Naive thymus-derived CD4-positive, alpha-beta T cell (primary cell): ENCODE measurements around the gene RGS6. TPM values are rescaled to one million over a fixed set of nuclear protein-coding genes. Genes with fewer than 3 reads are reported as not detected.

Experiments used
- ATAC-seq: fragments of 150-1000 bp; cut with Tn5 transposase; 2 replicates; pipeline ENCODE4 v1.10.0; 2021; ENCODE audit warnings: mild to moderate bottlenecking, moderate library complexity
- CTCF ChIA-PET: fragments of 350-600 bp; sonication (Branson Sonifier 250); formaldehyde crosslinking; loops from one replicate; lab custom pipeline; 2021; ENCODE audit warnings: antibody characterized with exemption; lab: Charles Lee
- POLR2A ChIA-PET: fragments of 350-600 bp; sonication (Branson Sonifier 250); formaldehyde crosslinking; loops from one replicate; lab custom pipeline; 2021; ENCODE audit warnings: antibody characterized with exemption, inconsistent platforms; lab: Charles Lee
- DNase-seq, 9 donors: peaks; one replicate each; pipeline versions ENCODE4 v3.0.0 to v3.0.0-alpha.2; 2020 to 2022; ENCODE audit warnings: mixed read lengths in 1 of 9
- H3K27ac ChIP-seq: one replicate; pipeline ENCODE4 v1.7.0; 2013; ENCODE audit warnings: mild to moderate bottlenecking, low read depth, low read length, moderate library complexity
- H3K27me3 ChIP-seq, 2 donors: one replicate each; pipeline ENCODE4 v1.7.0; 2013; ENCODE audit warnings: low read length in 2 of 2, mild to moderate bottlenecking in 2 of 2, moderate library complexity in 2 of 2; ENCODE audit not compliant: control insufficient read depth in 2 of 2, insufficient read depth in 2 of 2
- H3K36me3 ChIP-seq, 3 experiments: 1 replicate in 2 of 3; 2 replicates in 1 of 3; pipeline ENCODE4 v1.7.0; 2013; ENCODE audit warnings: low read length in 3 of 3, mild to moderate bottlenecking in 3 of 3, moderate library complexity in 1 of 3; ENCODE audit not compliant: insufficient read depth in 3 of 3, control insufficient read depth in 2 of 3
- H3K4me1 ChIP-seq, 2 donors: one replicate each; pipeline ENCODE4 v1.7.0; 2013; ENCODE audit warnings: low read length in 2 of 2, mild to moderate bottlenecking in 2 of 2, moderate library complexity in 1 of 2; ENCODE audit not compliant: control insufficient read depth in 2 of 2, insufficient read depth in 2 of 2
- H3K4me3 ChIP-seq: 2 replicates; pipeline ENCODE4 v1.7.0; 2013; ENCODE audit warnings: mild to moderate bottlenecking, low read length
- H3K9me3 ChIP-seq, 3 experiments: 1 replicate in 2 of 3; 2 replicates in 1 of 3; pipeline ENCODE4 v1.7.0; 2013; ENCODE audit warnings: low read length in 3 of 3; ENCODE audit not compliant: control insufficient read depth in 2 of 3
- H3K27ac Mint-ChIP-seq, 9 donors: one replicate each; pipeline ENCODE4 v1.8.0; 2020 to 2022; ENCODE audit warnings: mixed read lengths in 9 of 9, mild to moderate bottlenecking in 8 of 9, moderate library complexity in 5 of 9, inconsistent platforms in 2 of 9
- H3K27me3 Mint-ChIP-seq, 5 donors: one replicate each; pipeline ENCODE4 v1.8.0; 2021 to 2022; ENCODE audit warnings: mixed read lengths in 5 of 5, mild to moderate bottlenecking in 1 of 5
- H3K36me3 Mint-ChIP-seq, 5 donors: one replicate each; pipeline ENCODE4 v1.8.0; 2020 to 2022; ENCODE audit warnings: mixed read lengths in 5 of 5, mild to moderate bottlenecking in 3 of 5, inconsistent platforms in 1 of 5
- H3K4me1 Mint-ChIP-seq, 7 donors: one replicate each; pipeline ENCODE4 v1.8.0; 2020 to 2022; ENCODE audit warnings: mixed read lengths in 7 of 7, mild to moderate bottlenecking in 3 of 7, inconsistent platforms in 1 of 7
- H3K4me3 Mint-ChIP-seq, 10 donors: one replicate each; pipeline ENCODE4 v1.8.0; 2020 to 2022; ENCODE audit warnings: mild to moderate bottlenecking in 10 of 10, mixed read lengths in 10 of 10, moderate library complexity in 6 of 10, inconsistent platforms in 2 of 10
- H3K9me3 Mint-ChIP-seq, 11 donors: one replicate each; pipeline ENCODE4 v1.8.0; 2020 to 2022; ENCODE audit warnings: mixed read lengths in 11 of 11, mild to moderate bottlenecking in 4 of 11, inconsistent platforms in 1 of 11, moderate library complexity in 1 of 11
- intact Hi-C, 2 donors: fragments of 100-400 bp; cut with micrococcal nuclease; formaldehyde crosslinking; loops; one replicate each; pipeline ENCODE4 v1.15.1; 2023
- polyA plus RNA-seq, 2 donors: library from polyadenylated mRNA; unstranded; fragments of 300-500 nt; fragmentation: Illumina TruSeq; gene quantifications; one replicate each; pipeline ENCODE4 v1.2.3, GENCODE V29; 2021
- total RNA-seq, 6 experiments: library from RNA in 5 of 6; stranded (reverse) in 5 of 6; gene quantifications; 1 replicate in 5 of 6; 2 replicates in 1 of 6; pipeline ENCODE4 v1.2.3 and lab custom pipeline; 2021 to 2026

RGS6 gene
- total and polyA plus RNA-seq, 7 experiments from 2014 or later, result 0.29 to 0.97 TPM; not detected in 5

- intact Hi-C loops, result no loop called here
- Mint-ChIP-seq H3K9me3 (peaks cover 0 to 4% (median 0%) of the 10 kb centered on the region in 11 donors), H3K36me3 (no peaks in the 10 kb centered on the region), H3K27me3 (peaks cover 1 to 33% (median 18%) of the 10 kb centered on the region in 5 donors), H3K4me1 (peaks cover 0 to 2% (median 0%) of the 10 kb centered on the region in 7 donors), H3K4me3 (no peak overlapping the region), H3K27ac (no peak overlapping the region)
- H3K9me3 ChIP-seq, result no peaks in the 10 kb centered on the region
- POLR2A ChIA-PET, result no interaction called here
- CTCF ChIA-PET, result interaction anchor here (0.7 kb wide), 1 partner anchor 12 kb away, joined by 3 read pairs; no protein-coding TSS in a partner anchor
- no peaks in the 10 kb centered on the region for H3K36me3 ChIP-seq
- H3K27me3 ChIP-seq, result no peaks in the 10 kb centered on the region
- no peak for DNase-seq
- H3K4me1 ChIP-seq, result no peaks in the 10 kb centered on the region
- H3K4me3 ChIP-seq, result no peak overlapping the region
- no peak overlapping the region for H3K27ac ChIP-seq
- ATAC-seq, result no peak
Measured at GRCh38 chr14:71959055-71959454, 26.8 kb downstream of the RGS6 start.

DNA sequence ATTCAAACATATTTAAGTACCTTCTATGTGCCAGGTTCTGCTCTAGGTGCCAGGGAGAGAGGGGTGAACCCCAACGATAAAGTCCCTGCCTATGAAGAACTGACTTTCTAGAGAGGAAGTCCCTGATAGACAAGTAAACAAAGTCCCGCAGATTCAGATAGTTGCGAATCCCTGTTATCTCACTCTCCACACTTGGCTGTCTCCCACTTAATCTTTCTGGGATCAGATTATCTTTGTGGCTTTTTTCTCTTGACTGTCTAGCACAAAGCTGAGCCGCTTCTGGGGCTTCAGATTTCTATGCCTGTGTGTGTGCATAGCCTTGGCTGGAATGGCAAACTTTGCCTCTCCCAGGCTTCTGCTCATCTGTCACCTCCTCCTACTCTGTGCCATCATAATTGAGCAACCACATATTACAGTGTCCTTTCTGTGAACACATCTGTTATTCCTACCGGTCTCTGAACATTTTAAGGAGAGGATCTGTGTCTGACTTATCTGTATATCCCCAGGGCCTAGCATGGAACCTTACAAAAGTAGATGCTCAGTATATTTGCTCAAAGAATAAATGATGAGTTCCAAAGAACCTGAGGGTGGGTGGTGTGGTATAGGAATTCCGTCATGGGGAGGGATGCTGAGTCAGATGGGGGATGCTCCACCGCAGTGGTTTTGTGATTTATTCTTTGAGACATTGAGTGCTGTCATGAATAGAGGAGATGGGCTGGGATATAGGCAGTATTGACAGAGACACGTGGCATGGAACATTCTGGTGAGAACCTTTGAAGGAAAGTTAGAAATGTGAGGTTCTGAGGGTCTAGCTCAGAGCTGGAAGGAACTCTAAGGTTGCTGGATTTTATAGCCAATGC is 28.5 kb downstream of the RGS6 start:
- no peak overlapping the region for H3K27ac ChIP-seq
- H3K4me3 Mint-ChIP-seq, result no peak overlapping the region
- H3K4me1 ChIP-seq, result no peaks in the 10 kb centered on the region
- H3K27ac Mint-ChIP-seq, result no peak overlapping the region
- H3K36me3 Mint-ChIP-seq, result no peaks in the 10 kb centered on the region
- H3K4me3 ChIP-seq, result no peak overlapping the region
- peaks cover 7 to 28% (median 25%) of the 10 kb centered on the region in 5 donors for H3K27me3 Mint-ChIP-seq
- no peaks in the 10 kb centered on the region for H3K27me3 ChIP-seq
- ChIA-PET POLR2A (no interaction called here), CTCF (interaction anchor here (0.6 kb wide), 1 partner anchor 824 kb away, joined by 3 read pairs; no protein-coding TSS in a partner anchor)
- H3K4me1 Mint-ChIP-seq, result peaks cover 0 to 2% (median 0%) of the 10 kb centered on the region in 7 donors
- no peak for ATAC-seq
- H3K9me3 ChIP-seq, result no peaks in the 10 kb centered on the region
- DNase-seq, result no peak
- intact Hi-C loops, result no loop called here
- no peaks in the 10 kb centered on the region for H3K36me3 ChIP-seq
- H3K9me3 Mint-ChIP-seq, result peaks cover 0 to 4% (median 0%) of the 10 kb centered on the region in 11 donors

GRCh38 chr14:71961972-71962371 is 29.7 kb downstream of the RGS6 start:
- POLR2A ChIA-PET, result no interaction called here
- no peak overlapping the region for H3K4me3 Mint-ChIP-seq
- CTCF ChIA-PET, result no interaction called here

GRCh38 chr14:71964716-71965115 is 32.5 kb downstream of the RGS6 start:
- ChIA-PET POLR2A (no interaction called here), CTCF (no interaction called here)
- H3K4me3 Mint-ChIP-seq, result no peak overlapping the region
- Histone ChIP-seq H3K9me3 (no peaks in the 10 kb centered on the region), H3K27me3 (no peaks in the 10 kb centered on the region), H3K4me3 (no peak overlapping the region), H3K27ac (no peak overlapping the region), H3K4me1 (no peaks in the 10 kb centered on the region), H3K36me3 (no peaks in the 10 kb centered on the region)
- peaks cover 7 to 20% (median 14%) of the 10 kb centered on the region in 5 donors for H3K27me3 Mint-ChIP-seq
- no peaks in the 10 kb centered on the region for H3K4me1 Mint-ChIP-seq
- ATAC-seq (no peak), DNase-seq (no peak)
- H3K27ac Mint-ChIP-seq, result no peak overlapping the region
- peaks cover 0 to 7% (median 0%) of the 10 kb centered on the region in 11 donors for H3K9me3 Mint-ChIP-seq
- intact Hi-C loops, result no loop called here
- peaks cover 0 to 4% (median 0%) of the 10 kb centered on the region in 5 donors for H3K36me3 Mint-ChIP-seq

More at GRCh38 chr14:71961972-71962371, 29.7 kb downstream of the RGS6 start:
- no peaks in the 10 kb centered on the region for H3K27me3 ChIP-seq
- no peaks in the 10 kb centered on the region for H3K36me3 Mint-ChIP-seq
- intact Hi-C loops, result no loop called here
- H3K27me3 Mint-ChIP-seq, result peaks cover 7 to 21% (median 17%) of the 10 kb centered on the region in 5 donors
- no peaks in the 10 kb centered on the region for H3K9me3 ChIP-seq
- no peak overlapping the region for H3K4me3 ChIP-seq
- no peak for DNase-seq
- no peak for ATAC-seq
- no peak overlapping the region for H3K27ac Mint-ChIP-seq
- H3K4me1 Mint-ChIP-seq, result peaks cover 0 to 2% (median 0%) of the 10 kb centered on the region in 7 donors
- H3K9me3 Mint-ChIP-seq, result no peaks in the 10 kb centered on the region
- no peaks in the 10 kb centered on the region for H3K4me1 ChIP-seq
- H3K27ac ChIP-seq, result no peak overlapping the region
- no peaks in the 10 kb centered on the region for H3K36me3 ChIP-seq

GRCh38 chr14:71966528-71966927 is 34.3 kb downstream of the RGS6 start:
- intact Hi-C loops, result no loop called here

GRCh38 chr14:71967704-71968103 is 35.5 kb downstream of the RGS6 start:
- H3K36me3 ChIP-seq, result no peaks in the 10 kb centered on the region
- no peaks in the 10 kb centered on the region for H3K27me3 ChIP-seq
- H3K27ac ChIP-seq, result no peak overlapping the region
- ATAC-seq (no peak), DNase-seq (no peak)
- intact Hi-C loops, result no loop called here
- peaks cover 0 to 4% (median 0%) of the 10 kb centered on the region in 5 donors for H3K36me3 Mint-ChIP-seq
- H3K27ac Mint-ChIP-seq, result no peak overlapping the region
- H3K4me3 ChIP-seq, result no peak overlapping the region
- H3K4me3 Mint-ChIP-seq, result no peak overlapping the region
- H3K9me3 Mint-ChIP-seq, result peaks cover 0 to 14% (median 5%) of the 10 kb centered on the region in 11 donors
- H3K4me1 Mint-ChIP-seq, result no peaks in the 10 kb centered on the region
- H3K4me1 ChIP-seq, result no peaks in the 10 kb centered on the region
- ChIA-PET CTCF (no interaction called here), POLR2A (no interaction called here)
- no peaks in the 10 kb centered on the region for H3K9me3 ChIP-seq
- peaks cover 7 to 30% (median 26%) of the 10 kb centered on the region in 5 donors for H3K27me3 Mint-ChIP-seq

More at GRCh38 chr14:71966528-71966927, 34.3 kb downstream of the RGS6 start:
- POLR2A ChIA-PET, result no interaction called here
- no peaks in the 10 kb centered on the region for H3K4me1 Mint-ChIP-seq
- Histone ChIP-seq H3K4me3 (no peak overlapping the region), H3K27me3 (no peaks in the 10 kb centered on the region), H3K9me3 (no peaks in the 10 kb centered on the region), H3K27ac (no peak overlapping the region), H3K36me3 (no peaks in the 10 kb centered on the region), H3K4me1 (no peaks in the 10 kb centered on the region)
- H3K4me3 Mint-ChIP-seq, result no peak overlapping the region
- CTCF ChIA-PET, result no interaction called here
- H3K36me3 Mint-ChIP-seq, result peaks cover 0 to 4% (median 0%) of the 10 kb centered on the region in 5 donors
- H3K27ac Mint-ChIP-seq, result no peak overlapping the region
- DNase-seq (no peak), ATAC-seq (no peak)
- peaks cover 0 to 12% (median 5%) of the 10 kb centered on the region in 11 donors for H3K9me3 Mint-ChIP-seq
- peaks cover 7 to 26% (median 22%) of the 10 kb centered on the region in 5 donors for H3K27me3 Mint-ChIP-seq
